Measurements from ENCODE around the gene KCNQ1. TPM values are rescaled to one million over a fixed set of nuclear protein-coding genes. Genes with fewer than 3 reads are reported as not detected.

Gene KCNQ1
- total RNA-seq, 1 donor from 2014 or later, result 7.9 TPM

DNA sequence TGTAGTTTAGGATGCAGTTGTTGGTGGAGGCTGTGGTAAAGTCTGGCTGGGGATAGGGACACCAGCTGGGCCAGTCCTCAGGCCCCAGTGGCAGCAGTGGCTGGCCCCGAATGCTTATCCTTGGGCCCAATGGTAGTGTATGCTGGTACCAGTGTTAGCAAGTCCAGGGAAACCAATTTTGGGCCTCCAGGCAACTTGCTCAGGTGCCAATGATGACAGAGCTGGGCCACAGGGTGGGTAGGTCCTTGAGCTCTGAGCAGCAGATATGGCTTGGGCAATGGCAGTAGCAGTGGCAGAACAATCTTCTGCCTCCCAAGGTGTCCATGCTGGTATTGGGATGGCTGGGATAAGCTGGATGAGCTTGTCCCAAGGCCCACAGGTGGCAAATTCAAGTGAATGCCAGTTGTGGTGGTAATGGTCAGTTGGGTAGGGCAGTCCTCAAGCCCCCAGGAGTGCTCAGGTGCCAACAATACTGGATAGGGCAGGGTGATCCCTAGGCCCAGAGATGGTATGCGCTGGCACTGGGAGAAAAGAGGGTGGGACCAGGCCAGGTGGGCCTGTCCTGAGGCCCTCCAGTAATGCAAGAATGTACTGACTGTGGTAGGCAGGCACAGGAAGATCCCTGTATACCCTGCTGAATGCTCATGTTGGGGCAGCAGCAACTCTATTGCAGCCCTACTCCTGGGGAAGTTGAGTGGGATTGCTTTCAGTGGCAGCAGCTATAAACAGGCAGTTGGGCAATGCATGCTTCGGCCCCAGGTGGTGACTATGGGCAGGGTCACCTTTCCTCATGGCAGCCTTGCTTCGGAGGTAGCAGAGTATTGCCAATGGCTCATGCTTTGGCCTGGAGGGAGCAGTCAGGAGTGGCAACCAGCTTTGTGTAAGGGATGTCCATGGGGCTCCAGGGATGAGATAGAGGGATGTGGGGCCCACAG lies 200.3 kb downstream of the KCNQ1 start:
- no peak for DNase-seq (ENCODE audit: low spot score)

DNA sequence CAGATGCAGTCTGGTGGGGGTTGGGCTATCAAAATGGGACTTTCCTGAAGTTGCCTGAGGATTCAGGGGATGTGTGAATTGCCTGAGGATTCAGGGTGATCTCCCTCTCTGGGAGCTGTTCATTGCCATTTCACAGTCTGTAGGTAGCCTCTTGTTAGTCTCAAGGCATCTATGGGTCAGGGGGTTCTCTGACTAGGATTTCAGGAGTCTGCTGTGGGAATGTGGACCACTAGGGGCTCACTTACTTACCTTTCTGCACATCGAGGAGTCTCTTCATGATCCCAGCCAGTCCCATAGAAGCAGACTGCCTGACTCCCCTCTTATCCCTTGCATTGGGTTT lies 200.9 kb downstream of the KCNQ1 start:
- DNase-seq (ENCODE audit: low spot score), result no peak

DNA sequence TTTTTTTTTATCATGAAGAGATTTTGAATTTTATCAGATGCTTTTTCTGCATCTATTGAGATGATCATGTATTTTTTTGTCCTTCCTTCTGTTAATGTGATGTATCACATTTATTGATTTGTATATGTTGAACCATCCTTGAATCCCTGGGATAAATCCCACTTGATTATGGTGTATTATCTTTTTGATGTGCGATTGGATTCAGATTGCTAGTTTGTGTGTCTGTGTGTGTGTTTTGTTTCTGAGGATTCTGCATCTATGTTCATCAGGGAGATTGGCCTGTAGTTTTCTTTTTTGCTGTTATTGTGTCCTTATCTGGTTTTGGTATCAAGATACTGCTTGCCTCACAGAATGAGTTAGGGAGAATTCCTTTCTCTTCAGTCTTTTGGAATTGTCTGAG lies 202.4 kb downstream of the KCNQ1 start:
- DNase-seq (ENCODE audit: low spot score), result no peak

DNA sequence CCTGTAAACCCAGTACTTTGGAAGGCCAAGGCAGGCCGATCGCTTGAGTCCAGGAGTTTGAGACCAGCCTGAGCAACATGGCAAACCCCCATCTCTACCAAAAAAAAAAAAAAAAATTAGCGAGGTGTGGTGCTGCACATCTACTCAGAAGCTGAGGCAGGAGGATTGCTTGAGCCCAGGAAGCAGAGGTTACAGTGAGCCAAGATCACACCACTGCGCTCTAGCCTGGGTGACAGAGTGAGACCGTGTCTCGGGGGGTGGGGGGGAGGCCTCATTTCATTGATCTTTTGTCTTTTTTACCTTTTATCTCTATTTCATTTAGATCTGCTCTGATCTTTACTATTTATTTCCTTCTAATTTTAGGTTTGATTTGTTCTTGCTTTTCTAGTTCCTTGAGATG lies 203.1 kb downstream of the KCNQ1 start:
- no peak for DNase-seq (ENCODE audit: low spot score)

DNA sequence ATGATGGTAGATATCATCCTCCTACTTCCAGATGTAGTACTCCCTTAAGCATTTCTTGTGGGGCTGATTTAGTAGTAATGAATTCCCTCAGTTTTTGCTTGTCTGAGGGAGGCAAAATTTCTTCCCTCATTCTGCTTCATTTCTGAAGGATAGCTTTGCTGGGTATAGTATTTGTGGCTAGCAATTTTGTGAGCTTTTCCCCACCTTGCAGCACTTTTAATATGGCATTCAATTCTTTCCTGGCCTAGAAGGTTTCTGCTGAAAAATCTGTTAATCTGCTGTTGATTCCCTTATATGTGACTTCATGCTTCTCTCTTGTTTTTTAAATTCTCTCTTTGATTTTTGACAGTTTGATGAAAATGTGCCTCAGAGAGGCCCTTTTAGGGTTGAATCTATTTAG lies 204.6 kb downstream of the KCNQ1 start:
- no peak for DNase-seq (ENCODE audit: low spot score)

DNA sequence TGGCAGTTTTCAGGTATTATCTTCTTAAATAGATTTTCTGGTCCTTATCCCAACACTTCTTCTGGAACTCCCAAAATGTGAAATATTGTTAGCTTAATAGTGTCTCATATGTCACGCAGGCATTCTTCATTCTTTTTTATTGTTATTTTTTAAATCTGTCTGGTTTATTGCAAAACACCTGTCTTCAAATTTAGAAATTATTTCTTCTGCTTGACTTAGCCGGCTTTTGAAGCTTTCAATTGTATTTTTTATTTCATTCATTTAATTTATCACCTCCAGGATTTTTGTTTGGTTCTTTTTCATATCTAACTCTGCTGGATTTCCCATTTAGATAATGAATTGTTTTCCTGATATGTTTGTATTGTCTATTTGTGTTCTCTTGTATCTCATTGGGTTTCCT lies 205.0 kb downstream of the KCNQ1 start:
- DNase-seq (ENCODE audit: low spot score), result no peak

DNA sequence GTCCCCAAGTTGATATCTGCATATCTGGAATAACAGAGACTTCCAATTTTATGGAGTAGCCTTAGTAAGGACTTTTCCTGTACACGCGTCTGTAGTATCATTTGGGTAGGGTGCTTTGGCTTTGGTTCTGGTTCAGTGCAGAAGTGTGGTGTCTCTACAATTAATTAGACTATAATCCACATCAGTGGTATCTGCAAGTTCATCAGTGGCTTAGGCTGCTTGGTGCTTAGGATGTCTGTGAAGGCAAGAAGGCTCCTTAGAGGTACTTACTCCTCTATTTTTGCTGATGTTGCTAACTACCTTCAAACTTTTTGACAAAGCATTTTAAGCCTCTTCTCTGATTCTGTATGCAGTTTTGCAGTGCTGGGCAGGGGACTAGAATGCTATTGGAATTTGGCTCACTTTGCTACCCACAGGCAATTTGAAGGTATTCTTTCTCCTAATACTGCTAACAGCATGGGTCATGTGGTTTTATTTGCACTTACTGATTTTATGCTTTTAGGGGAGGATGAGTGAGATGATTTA lies 205.6 kb downstream of the KCNQ1 start:
- DNase-seq (ENCODE audit: low spot score), result no peak

DNA sequence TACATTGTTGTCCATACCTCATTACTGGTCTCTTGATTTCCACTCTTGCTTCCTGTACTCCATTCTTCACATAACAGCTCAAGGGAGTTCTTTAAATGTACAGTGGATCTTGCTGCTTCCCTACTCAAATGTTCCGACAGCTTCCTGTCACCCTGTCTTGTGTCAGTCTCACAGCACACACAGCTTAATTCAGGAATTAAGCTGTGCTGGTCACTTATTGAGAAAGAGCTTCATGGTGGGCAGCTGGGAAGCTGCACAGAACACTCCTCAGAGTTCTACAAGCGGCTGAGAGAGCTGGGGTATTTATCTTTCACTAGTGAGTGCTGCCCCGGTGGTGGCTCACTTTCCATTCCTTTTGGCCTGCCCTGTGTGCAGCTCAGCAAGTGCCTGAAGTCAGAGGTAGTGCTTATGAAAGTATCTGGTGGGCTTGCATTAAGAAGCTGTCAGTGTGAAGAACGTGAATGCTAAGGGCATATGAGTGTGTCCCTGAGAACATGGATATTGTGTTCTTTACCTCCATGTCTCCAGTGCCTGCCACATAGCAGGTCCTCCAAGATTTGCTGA lies 206.3 kb downstream of the KCNQ1 start:
- DNase-seq (ENCODE audit: low spot score), result no peak

DNA sequence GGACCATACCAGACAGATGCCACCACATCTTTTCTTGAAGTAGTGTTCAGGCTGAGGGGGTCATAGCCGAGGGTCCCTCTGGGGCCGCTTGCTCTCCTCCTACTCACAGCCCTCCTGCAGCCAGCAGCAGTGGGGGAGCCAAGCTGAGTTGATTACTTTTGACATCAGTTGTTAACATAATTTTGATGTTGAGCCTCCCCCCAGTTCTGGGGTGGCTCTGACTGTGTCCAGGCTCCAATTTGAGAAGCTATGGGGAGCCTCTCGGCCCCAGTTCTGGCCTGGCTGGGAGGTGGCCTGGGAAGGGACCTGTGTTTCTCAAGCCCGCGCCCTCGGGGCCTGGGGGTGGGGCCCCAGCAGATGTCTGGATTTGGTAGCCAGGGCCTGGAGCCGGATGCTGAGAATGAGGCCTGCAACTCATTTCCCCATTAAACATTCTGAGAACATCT lies 207.0 kb downstream of the KCNQ1 start:
- no peak for DNase-seq (ENCODE audit: low spot score)

DNA sequence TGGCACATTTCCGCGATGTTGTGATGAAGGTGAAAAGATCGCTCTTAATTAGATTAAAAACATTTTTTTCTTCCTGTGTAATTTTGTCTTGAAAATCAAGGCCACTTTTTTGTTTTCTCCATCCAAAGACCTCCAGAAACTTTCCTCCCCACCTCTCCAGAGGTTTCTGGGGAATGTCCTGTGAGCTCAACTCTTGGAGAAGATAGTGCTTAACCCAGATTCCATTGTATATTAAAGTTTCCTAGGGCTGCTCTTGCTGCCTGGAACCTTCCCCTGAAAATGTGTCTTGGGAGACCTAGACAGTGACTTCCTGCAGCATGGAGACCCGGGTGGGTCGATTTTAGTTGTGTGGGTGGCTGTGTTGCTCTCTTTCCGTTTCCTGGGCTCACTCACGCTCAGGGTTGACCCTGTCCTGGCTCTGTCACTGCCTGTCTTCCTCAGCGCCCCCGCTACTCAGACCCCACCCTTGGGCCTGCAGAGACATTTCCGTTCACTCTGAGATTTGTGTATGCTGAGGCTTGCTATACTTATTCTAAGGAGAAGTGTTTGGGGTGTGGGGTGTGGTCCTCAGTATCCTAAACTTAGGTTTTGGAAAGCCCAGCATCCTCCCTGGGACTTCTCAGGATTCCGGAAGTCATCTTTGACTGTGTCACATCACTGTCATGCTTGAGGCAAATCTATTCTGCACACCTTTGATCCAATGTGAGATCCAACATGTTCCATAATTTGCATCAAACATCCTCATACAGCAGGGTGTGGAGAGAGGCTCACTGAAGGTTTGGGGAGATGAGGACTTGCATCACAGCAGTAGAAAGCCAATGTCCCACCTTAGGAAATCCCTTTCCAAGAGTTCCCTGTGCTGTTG lies 207.8 kb downstream of the KCNQ1 start:
- DNase-seq (ENCODE audit: low spot score), result no peak

DNA sequence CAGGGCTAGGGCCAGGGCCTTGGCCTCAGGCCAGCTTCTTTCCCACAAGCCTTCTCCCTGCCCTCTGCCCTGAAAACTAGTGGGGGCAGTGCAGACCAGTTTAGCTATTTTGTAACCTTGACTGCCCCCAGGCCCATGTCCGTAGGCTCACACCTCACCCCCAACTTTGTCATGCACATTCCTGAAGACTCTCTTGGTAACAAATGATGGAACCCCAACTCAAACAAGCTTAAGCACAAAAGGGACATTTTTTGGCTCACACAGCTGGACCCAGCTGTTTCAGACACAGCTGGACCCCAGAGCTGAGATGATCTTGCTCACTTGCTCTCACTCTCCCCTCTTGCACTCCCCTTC lies 208.4 kb downstream of the KCNQ1 start:
- no peak for DNase-seq (ENCODE audit: low spot score)

DNA sequence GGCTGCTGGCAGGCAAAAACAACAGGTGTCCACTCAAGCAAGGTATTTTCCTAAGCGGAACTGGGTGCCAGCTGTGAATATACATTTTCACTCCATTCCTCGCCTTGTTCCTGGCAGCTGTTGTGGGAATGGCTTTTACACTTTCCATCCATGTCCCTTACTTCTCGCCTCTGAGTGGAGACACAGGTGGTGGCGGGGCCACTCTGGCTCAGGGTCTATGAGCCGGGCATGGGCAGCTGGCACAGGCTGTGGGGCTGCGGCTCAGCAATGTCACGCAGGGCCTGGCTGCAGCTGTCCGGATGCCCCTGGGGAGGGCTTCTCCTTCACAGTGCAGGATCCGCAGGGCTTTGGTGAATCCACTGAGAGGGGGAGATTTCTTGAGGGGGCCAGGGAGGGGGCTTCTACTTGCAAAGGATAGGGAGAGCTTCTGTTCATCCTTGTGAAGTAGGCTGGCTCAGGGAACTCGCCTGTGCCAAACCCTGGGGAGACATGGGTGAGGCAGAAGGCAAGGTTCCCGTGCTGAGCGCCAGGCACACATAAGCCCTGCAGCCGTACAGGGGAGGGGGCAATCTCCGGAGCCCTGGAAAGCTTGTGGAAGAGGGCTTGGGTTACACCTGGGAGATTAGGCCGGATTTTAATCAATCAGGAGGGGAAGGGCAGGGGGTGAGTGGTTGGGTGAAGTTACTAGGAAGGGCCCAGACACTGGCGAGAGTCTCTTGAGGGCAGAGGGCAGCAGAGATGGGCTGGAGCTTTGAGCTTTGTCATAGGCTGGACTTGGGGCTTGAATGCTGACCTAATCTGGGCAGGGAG lies 209.3 kb downstream of the KCNQ1 start:
- no peak for DNase-seq (ENCODE audit: low spot score)

DNA sequence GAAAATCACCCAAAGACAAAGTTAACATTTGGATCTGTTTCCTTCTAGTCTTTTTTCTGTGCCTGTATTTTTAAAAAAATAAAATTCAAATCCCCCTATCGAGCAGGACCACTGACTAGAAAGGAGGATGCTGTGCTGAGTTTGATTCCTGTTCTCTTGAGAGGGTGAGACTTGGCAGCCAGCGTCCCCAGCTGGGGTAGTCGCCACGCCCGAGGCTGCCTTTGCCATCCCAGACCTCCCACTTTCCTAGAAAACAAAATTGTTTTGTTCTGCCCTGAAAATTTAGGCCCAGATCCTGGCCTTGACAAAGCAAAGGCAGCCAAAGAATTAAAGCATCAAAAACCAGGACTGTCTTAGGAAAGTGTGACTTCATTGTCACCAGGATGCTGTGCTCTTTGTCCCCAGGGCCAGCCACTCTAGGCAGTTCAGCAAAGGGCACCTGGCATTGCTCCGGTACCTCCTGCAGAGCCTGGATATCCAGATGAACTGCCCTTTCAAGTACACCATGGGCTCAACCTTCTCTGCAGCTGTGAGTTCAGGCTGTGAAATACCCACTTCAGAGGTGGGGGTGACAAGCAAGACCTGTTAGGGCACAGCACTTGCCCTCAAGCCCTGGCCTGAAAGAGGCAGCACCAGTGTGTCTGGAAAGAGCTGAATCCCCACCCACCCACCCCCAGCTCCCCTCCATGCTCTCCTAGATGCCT lies 210.4 kb downstream of the KCNQ1 start:
- DNase-seq (ENCODE audit: low spot score), result no peak

DNA sequence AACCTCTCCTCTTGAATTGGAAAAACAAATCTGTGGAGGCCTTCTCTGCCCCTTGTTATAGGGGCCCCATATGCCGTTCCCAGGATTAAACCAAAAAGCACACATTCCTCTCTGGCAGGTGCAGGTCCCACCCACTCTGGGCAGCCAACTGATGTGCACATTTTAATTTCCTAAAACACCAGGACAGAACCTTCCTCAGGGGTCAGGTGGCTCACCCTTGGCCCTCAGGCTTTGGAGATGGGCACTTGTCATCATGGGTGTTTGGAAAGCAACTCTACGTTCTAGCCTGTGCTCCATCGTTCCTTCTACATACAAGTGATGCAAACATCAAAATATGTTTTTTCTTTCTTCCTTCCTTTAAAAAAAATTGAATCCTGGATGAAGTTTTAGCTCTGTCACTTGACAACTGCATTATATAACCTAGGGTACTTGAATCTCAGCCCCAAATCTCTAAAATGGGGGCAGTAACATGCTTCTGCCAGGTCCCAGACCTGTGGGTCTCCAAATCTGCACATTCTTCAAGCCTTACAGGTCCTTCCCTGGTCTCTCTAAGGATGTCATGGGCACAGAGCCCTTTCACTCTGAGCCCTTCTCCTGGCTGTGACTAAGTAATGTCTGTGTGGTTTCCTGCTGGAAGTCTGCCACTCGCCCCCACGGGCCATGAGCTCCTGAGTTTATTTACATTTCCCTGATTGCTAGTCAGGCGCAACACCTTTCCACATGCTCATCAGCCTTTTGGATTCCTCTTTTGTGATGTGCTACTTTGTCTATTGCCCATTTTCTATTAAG lies 211.2 kb downstream of the KCNQ1 start:
- no peak for DNase-seq (ENCODE audit: low spot score)

DNA sequence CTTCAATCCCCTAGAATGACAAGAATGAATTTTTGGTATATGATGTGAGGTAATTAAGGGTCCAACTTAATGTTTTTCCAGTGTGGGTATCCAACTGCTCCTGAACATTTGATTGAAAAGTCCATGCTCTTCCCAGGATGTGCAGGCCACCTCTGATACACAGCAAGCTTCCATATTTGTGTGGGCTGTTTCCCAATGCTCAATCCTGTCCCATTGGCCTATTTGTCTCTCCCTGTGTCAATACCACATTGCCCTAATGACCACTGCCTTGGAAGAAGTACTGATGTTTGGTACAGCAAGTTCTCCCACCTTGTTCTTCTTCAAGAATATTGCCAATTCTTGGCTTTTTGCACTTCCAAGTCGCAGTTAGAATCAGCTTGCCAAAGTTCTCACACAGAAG lies 212.1 kb downstream of the KCNQ1 start:
- DNase-seq (ENCODE audit: low spot score), result no peak

DNA sequence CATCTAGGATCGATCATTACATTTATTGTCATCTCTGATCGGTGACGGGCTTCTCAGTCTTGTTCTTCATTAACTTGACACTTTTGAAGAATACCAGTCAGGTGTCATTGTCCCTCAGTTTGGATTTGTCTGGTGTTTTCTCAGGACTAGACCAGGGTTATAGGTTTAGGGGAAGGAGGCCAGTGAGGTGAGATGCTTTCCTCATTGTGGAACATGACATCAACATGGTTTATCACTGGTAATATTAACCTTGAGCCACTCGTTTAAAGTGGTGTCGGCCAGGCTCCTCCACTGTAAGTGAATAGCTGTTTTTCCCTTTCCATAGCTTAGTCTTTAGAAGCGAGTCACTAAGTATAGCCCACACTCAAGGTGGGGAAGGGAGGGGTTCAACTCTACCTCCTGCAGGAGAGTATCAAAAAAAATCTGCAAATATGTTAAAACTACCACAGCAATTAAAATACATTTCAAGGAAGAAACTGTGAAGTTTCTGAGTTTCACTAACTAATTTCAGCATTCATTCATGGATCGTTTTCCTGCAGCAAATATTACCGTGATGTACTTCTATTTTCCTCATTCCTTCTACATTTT lies 213.0 kb downstream of the KCNQ1 start:
- DNase-seq (ENCODE audit: low spot score), result no peak

DNA sequence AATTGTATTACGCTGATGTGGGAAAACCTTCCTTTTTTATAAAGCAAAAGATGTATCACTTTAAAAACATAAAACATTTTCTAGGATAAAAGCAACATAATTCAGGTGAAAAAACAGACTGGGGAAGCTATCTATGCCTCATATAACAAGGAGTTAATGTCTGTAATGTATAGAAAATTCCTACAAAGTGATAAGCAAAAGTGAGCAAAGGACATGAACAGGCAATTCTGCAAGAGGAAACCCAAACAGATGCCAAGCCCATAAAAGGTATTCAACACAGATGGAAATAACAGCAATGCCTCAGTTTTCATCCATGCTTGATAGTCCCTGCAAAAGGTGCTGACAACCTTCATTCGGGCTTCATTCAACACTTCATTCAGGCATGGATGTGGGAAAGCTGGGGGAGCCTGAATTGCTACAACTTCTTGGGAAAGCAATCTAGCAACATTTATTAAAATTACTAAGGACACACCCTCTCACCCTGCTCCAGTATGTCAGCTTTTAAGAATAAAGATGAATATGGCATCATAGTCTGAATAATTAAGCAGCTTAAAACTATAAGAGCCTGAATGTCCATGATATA lies 215.6 kb downstream of the KCNQ1 start:
- DNase-seq (ENCODE audit: low spot score), result no peak

DNA sequence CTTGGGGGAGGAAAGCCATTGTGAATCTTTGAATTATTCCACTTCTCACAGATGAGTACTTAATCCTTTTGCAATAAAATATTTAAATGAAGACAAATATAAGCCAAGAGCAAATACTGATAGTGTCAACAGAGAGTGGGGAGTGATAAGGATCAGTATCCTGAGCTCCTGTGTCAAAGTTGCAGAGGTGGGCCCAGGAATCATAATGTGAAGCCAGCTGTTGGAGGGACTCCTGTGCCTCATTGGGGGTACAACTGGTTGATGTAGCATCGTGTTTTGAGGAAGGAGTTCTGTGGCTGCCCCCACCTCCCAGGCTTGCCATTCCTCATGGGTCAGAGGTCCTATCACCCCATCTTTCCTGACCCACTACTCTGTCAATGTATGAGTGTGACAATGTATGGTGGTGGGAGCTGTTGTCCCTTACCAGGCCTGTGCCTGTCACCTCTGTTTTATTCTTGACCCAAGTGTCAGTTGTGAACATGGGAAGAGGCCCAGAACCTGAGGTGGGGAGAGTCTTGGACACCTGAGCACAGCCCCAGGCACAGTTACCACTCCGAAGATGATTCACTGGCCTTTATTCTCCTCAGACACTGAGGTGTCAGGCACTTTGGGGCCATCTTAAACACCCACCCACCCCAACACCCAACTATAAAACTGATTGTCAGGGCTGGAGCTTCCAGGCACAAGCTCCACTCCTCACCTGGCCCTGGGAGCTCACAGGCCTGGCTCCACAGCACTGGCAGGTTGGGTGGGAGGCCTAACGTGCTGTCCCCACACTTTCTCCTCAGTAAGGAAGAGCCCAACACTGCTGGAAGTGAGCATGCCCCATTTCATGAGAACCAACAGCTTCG lies 216.6 kb downstream of the KCNQ1 start:
- DNase-seq (ENCODE audit: low spot score), result no peak

Measured in umbilical cord (tissue), 2 donors.